GM18951 (cell line): ENCODE data around the gene ACR.

Source experiments
- POLR2A ChIP-seq: IDR thresholded peaks from 4 replicates; pipeline ENCODE4 v1.6.1; 2011; ENCODE audit warnings: mild to moderate bottlenecking; ENCODE audit not compliant: insufficient read length, insufficient read depth; ENCODE audit errors: extremely low read depth
- in situ Hi-C: fragments of 300-500 bp; cut with MboI; formaldehyde crosslinking; loops from one replicate; pipeline ENCODE4 v1.12.0; 2022; ENCODE audit warnings: low sequenced_read_pairs, mixed read lengths, inconsistent platforms; ENCODE audit not compliant: unreplicated experiment

The ACR gene

GRCh38 chr22:50699001-50699755 lies 38.8 kb upstream of the ACR start:
- in situ Hi-C loops = no loop called here

GRCh38 chr22:50699756-50700386 lies 38.1 kb upstream of the ACR start:
- in situ Hi-C loops = no loop called here
- no peak for TF ChIP-seq POLR2A

More at GRCh38 chr22:50699001-50699755, 38.8 kb upstream of the ACR start:
- no peak for TF ChIP-seq POLR2A

GRCh38 chr22:50700387-50701075 lies 37.5 kb upstream of the ACR start:
- in situ Hi-C loops = no loop called here
- TF ChIP-seq POLR2A = no peak

DNA sequence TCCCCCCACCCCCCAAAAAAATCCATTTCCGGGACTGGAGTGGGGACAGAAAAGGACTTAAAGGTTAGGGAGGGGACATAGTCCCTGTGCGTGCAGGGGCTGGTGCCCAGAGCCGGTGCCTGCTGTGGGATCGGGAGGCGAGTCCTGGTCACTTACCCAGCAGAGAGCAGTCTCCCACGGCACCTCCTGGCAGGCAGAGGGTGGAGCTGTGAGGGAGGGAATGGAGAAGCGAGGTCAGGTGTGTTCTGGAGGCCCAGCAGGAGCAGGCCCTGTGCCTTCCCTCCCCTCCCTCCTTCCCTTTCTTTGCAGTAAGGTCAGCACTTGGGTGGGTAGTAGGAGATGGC lies 37.0 kb upstream of the ACR start:
- in situ Hi-C loops = no loop called here

GRCh38 chr22:50701428-50702154 lies 36.4 kb upstream of the ACR start:
- in situ Hi-C loops = no loop called here
- TF ChIP-seq POLR2A = no peak

More for the DNA sequence above, 37.0 kb upstream of the ACR start:
- TF ChIP-seq POLR2A = no peak

GRCh38 chr22:50702261-50702671 lies 35.7 kb upstream of the ACR start:
- TF ChIP-seq POLR2A = no peak

DNA sequence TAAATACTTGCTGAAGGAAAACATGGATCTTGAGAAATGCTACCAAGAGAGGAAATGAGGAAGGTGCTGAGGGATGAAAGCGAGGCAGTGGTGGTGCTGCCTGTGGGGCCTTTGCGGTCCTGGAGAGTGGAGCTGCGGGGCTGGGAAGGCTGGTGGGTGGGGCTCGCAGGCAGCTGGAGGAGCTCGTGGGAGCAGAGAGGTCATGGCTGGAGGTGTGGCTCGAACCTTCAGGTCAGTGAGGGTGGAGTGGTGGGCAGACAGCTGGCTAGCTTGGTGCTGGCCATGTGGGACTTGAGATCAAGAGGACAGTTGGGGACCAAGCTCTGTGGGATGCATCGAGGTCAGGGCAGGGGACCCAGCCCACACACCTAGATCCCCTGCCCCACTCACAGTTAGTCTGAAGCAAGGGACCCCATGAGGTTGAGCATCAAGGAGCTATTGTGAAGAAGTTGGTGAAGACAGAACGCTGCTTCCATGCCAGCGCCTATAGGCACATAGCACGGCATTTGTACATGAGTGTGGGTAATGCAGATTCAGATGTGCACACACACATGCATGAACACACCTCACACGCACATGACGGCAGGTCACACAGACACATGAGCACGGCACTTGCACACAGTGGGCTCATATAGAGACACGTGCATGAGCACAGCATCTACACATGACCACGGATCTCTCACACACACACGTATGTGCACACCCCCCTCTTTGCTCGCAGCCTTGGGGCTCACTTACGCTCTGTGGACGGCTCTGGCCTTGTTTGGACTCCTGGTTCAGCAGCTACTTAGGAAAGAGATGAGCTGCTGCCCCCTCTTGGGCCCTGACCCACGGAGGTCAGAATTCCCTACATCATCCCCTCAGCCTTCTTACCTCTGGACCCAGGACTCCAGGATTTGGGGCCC lies 34.9 kb upstream of the ACR start:
- no peak for TF ChIP-seq POLR2A
- in situ Hi-C loops = no loop called here

More at GRCh38 chr22:50702261-50702671, 35.7 kb upstream of the ACR start:
- in situ Hi-C loops = no loop called here

DNA sequence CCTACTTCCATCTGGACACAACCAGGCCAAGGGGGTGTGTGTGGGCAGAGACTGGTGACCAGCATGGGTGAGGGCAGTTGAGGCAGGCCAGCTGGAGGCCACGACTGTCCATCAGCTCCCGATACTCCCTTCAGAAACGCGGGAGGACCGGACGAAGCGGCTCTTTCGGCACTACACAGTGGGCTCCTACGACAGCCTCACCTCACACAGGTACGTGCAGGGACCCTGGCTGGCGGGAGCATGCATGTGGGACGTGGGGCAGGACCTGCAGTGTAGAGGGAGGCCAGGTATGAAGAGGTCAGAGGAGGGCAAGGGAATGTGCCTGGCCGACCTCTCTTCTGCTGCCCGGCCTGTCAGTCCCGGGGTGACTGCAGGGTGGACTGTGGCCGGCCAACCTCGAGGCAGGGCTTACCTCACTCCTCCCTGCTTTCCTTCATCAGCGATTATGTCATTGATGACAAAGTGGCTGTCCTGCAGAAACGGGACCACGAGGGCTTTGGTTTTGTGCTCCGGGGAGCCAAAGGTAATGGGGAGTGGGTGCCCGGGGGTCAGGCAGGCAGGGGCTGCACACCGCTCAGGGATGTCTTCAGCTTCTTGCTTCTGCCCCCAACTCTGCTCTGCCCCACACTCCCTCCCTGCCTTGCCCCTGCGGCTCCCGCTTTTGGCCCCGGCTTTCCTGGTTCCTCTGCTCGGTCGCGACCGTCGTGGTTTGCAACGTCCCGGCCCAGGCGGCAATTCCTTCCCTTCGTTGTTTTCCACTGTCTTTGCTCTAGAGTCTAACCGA lies 34.1 kb upstream of the ACR start:
- in situ Hi-C loops = no loop called here
- TF ChIP-seq POLR2A = no peak

- in situ Hi-C loops = no loop called here
- TF ChIP-seq POLR2A = no peak
These were observed 33.3 kb upstream of the ACR start for GRCh38 chr22:50704510-50705218.

DNA sequence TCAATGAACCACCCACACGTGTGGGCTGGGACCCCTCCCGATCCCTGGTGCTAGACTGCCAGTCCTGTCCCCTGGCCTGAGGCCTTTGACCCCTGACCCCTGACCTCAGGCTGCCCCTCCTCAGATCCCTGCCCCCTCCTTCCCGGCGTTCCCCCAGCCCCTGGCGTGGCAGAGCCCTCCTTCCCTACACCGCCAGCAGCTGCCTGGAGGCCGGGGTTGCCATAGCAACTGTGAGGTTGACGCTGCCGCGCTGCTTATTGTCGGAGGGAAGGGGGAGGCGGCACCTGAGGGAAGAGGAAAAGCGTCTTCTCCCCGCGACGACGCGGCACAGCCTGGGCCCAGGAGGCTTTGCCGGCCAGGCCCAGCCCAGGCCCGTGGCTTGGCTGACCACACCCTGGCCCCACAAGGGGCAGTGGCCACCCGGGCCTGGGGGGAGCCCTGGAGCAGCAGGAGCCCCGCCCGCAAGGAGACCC lies 32.7 kb upstream of the ACR start:
- TF ChIP-seq POLR2A = no peak
- in situ Hi-C loops = no loop called here

- no peak for TF ChIP-seq POLR2A
- in situ Hi-C loops = no loop called here
These were observed 32.1 kb upstream of the ACR start for GRCh38 chr22:50705851-50706351.
